Vagina (tissue), 2 donors: ENCODE results near the gene EFCC1. TPM values are rescaled to one million over a fixed set of nuclear protein-coding genes. Genes with fewer than 3 reads are reported as not detected.

Experiments used
- DNase-seq, 2 donors: peaks; one replicate each; pipeline ENCODE4 v3.0.0-alpha.2; 2017; ENCODE audit errors: extremely low spot score in 2 of 2
- H3K27ac ChIP-seq: fragments of 200-600 bp; sonication (generic); one replicate; pipeline ENCODE4 v1.5.1; 2019
- H3K27me3 ChIP-seq: fragments of 200-600 bp; sonication (generic); one replicate; pipeline ENCODE4 v1.5.1; 2019
- H3K36me3 ChIP-seq, 2 donors: fragments of 200-600 bp; sonication (generic); one replicate each; pipeline ENCODE4 v1.5.1; 2017 to 2019
- H3K4me1 ChIP-seq: fragments of 200-600 bp; sonication (generic); one replicate; pipeline ENCODE4 v1.5.1; 2019
- H3K4me3 ChIP-seq, 2 donors: fragments of 200-600 bp; sonication (generic); 1 replicate in 1 of 2; 2 replicates in 1 of 2; pipeline ENCODE4 v1.5.1; 2016 to 2019
- H3K9me3 ChIP-seq: fragments of 200-600 bp; sonication (generic); one replicate; pipeline ENCODE4 v1.5.1; 2019
- CTCF ChIP-seq, 3 experiments: fragments of 450-650 bp in 2 of 3; fragments of 200-600 bp in 1 of 3; sonication (generic) in 1 of 3; IDR thresholded peaks; one replicate each; pipeline ENCODE4 v1.5.1; 2017 to 2019; ENCODE audit warnings: antibody characterized with exemption in 3 of 3, mild to moderate bottlenecking in 2 of 3, moderate library complexity in 2 of 3
- POLR2A ChIP-seq, 2 donors: fragments of 450-650 bp; IDR thresholded peaks; one replicate each; pipeline ENCODE4 v1.6.1; 2017; ENCODE audit warnings: antibody characterized with exemption in 2 of 2, mild to moderate bottlenecking in 2 of 2, moderate library complexity in 2 of 2
- POLR2AphosphoS5 ChIP-seq, 2 donors: sonication (generic); formaldehyde crosslinking; IDR thresholded peaks; one replicate each; pipeline ENCODE4 v1.9.0; 2017; ENCODE audit warnings: antibody characterized with exemption in 2 of 2, mild to moderate bottlenecking in 2 of 2, low read depth in 1 of 2; ENCODE audit not compliant: insufficient read depth in 1 of 2
- intact Hi-C: fragments of 100-400 bp; cut with DNase I; formaldehyde crosslinking; loops from one replicate; pipeline ENCODE4 v1.15.1; 2023
- total RNA-seq: library from RNA; depleted of rRNA; stranded (reverse); fragments of >200 nt; gene quantifications from one replicate; pipeline ENCODE4 v1.2.3, GENCODE V29; 2016

The EFCC1 gene
- total RNA-seq, 1 donor from 2014 or later = 3.7 TPM

GRCh38 chr3:129021140-129021551 is 20.0 kb downstream of the EFCC1 start:
- H3K9me3 ChIP-seq = no peaks in the 10 kb centered on the region
- no peaks in the 10 kb centered on the region for H3K27me3 ChIP-seq
- no peak for DNase-seq
- H3K4me1 ChIP-seq = peaks cover 54% of the 10 kb centered on the region
- H3K27ac ChIP-seq = no peak overlapping the region
- no peak for TF ChIP-seq CTCF (IDR thresholded peaks at IDR 0.05)
- TF ChIP-seq POLR2AphosphoS5 (IDR thresholded peaks at IDR 0.05; ENCODE audit: insufficient read depth in 1 of 2, low read depth in 1 of 2) = no peak
- TF ChIP-seq POLR2A (IDR thresholded peaks at IDR 0.05) = no peak
- no peaks in the 10 kb centered on the region for H3K36me3 ChIP-seq
- no peak overlapping the region for H3K4me3 ChIP-seq
- intact Hi-C loops = no loop called here

GRCh38 chr3:129022114-129023007 is 21.3 kb downstream of the EFCC1 start:
- no peak overlapping the region for H3K4me3 ChIP-seq
- no peaks in the 10 kb centered on the region for H3K9me3 ChIP-seq
- H3K4me1 ChIP-seq = peaks cover 53% of the 10 kb centered on the region
- H3K36me3 ChIP-seq = no peaks in the 10 kb centered on the region
- H3K27me3 ChIP-seq = no peaks in the 10 kb centered on the region
- peak overlapping the region; percentile 31 for H3K27ac ChIP-seq
- TF ChIP-seq POLR2AphosphoS5 (IDR thresholded peaks at IDR 0.05; ENCODE audit: insufficient read depth in 1 of 2, low read depth in 1 of 2) = peak in 1 of 2 donors; percentile 84
- TF ChIP-seq POLR2A (IDR thresholded peaks at IDR 0.05) = no peak
- no peak for TF ChIP-seq CTCF (IDR thresholded peaks at IDR 0.05)
- intact Hi-C loops = no loop called here
- no peak for DNase-seq

GRCh38 chr3:129023008-129023358 is 21.9 kb downstream of the EFCC1 start:
- H3K36me3 ChIP-seq = no peaks in the 10 kb centered on the region
- H3K27ac ChIP-seq = peak overlapping the region; percentile 31
- TF ChIP-seq POLR2A (IDR thresholded peaks at IDR 0.05) (no peak), CTCF (IDR thresholded peaks at IDR 0.05) (no peak), POLR2AphosphoS5 (IDR thresholded peaks at IDR 0.05; ENCODE audit: insufficient read depth in 1 of 2, low read depth in 1 of 2) (no peak)
- H3K27me3 ChIP-seq = no peaks in the 10 kb centered on the region
- no peak overlapping the region for H3K4me3 ChIP-seq
- intact Hi-C loops = no loop called here
- H3K9me3 ChIP-seq = no peaks in the 10 kb centered on the region
- DNase-seq = no peak
- H3K4me1 ChIP-seq = peaks cover 53% of the 10 kb centered on the region

GRCh38 chr3:129023909-129024308 is 22.8 kb downstream of the EFCC1 start:
- Histone ChIP-seq H3K36me3 (no peaks in the 10 kb centered on the region), H3K4me1 (peaks cover 51% of the 10 kb centered on the region), H3K9me3 (no peaks in the 10 kb centered on the region), H3K27me3 (no peaks in the 10 kb centered on the region), H3K4me3 (no peak overlapping the region), H3K27ac (peak overlapping the region; percentile 31)
- no peak for DNase-seq
- intact Hi-C loops = no loop called here
- TF ChIP-seq POLR2A (IDR thresholded peaks at IDR 0.05) = no peak
- TF ChIP-seq CTCF (IDR thresholded peaks at IDR 0.05) = no peak
- TF ChIP-seq POLR2AphosphoS5 (IDR thresholded peaks at IDR 0.05; ENCODE audit: insufficient read depth in 1 of 2, low read depth in 1 of 2) = no peak

DNA sequence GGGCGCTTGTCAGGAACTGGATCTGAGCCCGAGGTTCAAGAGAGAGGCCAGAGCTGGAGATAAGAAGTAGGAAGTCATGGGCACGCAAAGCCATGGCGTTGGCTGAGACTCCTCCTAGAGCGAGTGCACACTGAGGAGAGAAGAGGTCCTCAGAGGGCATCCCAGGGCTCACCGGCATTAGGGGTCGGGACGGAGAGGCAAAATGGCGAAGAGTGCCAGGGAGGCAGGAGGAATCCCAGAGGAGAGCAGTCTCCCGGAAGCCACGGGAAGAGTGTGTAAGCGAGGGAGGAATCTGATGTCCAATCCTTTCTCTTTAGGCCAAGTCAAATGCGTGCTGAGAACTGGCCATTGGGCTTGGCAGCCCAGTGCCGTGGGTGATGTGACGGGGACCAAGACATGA is 24.0 kb downstream of the EFCC1 start:
- peak overlapping the region; percentile 62 for H3K27ac ChIP-seq
- no peak for DNase-seq
- no peak overlapping the region for H3K4me3 ChIP-seq
- TF ChIP-seq POLR2A (IDR thresholded peaks at IDR 0.05) (no peak), POLR2AphosphoS5 (IDR thresholded peaks at IDR 0.05; ENCODE audit: insufficient read depth in 1 of 2, low read depth in 1 of 2) (no peak), CTCF (IDR thresholded peaks at IDR 0.05) (no peak)
- H3K4me1 ChIP-seq = peaks cover 51% of the 10 kb centered on the region
- no peaks in the 10 kb centered on the region for H3K36me3 ChIP-seq
- H3K27me3 ChIP-seq = no peaks in the 10 kb centered on the region
- no peaks in the 10 kb centered on the region for H3K9me3 ChIP-seq
- intact Hi-C loops = no loop called here
